Right renal pelvis (tissue), 4 donors: Measurements from ENCODE around the gene MAN1A1. TPM values are rescaled to one million over a fixed set of nuclear protein-coding genes. Genes with fewer than 3 reads are reported as not detected.

Source experiments
- DNase-seq, 4 donors: peaks; one replicate each; pipeline ENCODE4 v3.0.0-alpha.2; 2013; ENCODE audit warnings: low read depth in 4 of 4, low spot score in 3 of 4, missing footprints in 1 of 4
- polyA plus RNA-seq, 4 donors: library from polyadenylated mRNA; unstranded; fragments of 120-200 nt; gene quantifications; one replicate each; pipeline ENCODE4 v1.2.1, GENCODE V29; 2013; ENCODE audit not compliant: insufficient read length in 4 of 4

Gene MAN1A1
- polyA plus RNA-seq, 4 donors, result 102 to 123 (median 115) TPM

DNA sequence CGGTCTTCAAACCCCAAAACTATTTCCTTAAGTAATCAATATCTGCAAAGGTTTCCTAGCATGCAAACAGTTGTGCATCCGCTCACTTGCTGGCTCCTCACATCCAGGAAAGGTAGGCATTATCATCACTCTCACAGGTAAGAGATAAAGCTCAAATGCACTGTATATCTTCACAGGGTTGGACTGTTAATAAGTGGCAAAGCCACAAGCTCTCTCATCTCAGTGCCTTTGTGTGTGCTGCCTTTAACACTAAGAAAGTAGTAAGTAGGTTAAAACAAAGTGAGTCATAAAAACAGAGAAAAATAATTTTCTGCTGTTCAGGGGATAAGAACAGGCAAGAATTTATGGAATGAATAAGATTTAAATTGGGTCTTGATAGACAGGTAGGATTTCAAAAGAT is 21.3 kb downstream of the MAN1A1 start:
- DNase-seq, result no peak

DNA sequence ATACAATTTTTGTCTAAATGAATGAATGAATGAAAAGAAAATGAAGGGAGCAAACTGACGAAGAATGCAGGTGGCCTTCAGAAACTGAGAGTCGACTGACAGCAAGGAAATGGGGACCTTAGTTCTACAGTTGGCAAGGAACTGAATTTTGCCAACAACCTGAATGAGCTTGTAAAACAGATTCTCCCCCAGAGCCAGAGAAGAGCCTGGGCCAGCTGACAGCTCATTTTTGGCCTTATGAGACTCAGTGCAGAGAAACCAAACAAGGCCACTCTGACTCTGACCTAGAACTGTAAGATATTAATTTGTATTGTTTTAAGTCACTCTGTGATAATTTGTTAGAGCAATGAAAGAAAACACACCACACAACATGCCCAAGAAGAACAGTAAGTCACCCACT is 21.8 kb downstream of the MAN1A1 start:
- DNase-seq, result no peak

DNA sequence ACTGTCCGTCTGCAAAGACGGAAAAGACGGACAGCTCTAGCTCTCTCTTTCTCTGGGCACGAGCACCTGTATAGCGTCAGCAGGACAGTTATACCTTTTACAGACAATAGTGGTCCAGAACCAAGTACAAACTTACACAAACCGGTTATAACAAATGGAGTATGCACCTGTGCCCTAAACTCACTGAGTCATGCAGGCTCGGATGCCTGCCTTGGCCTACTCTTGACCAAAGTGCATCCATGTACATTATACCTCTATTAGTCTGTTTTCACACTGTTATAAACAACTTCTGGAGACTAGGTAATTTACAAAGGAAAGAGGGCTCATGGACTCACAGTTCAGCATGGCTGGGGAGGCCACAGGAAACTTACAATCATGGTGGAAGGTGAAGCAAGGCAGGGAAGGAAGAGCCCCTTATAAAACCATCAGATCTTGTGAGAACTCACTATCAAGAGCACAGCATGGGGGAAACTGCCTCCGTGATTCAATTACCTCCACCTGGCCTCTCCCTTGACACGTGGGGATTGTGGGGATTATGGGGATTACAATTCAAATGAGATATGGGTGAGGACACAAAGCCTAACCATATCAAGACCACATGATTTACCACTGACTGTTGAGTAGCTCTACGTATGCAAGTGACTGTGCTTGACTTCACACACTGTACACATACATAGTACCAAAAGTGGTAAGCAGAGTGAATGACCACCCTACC is 23.1 kb downstream of the MAN1A1 start:
- DNase-seq, result no peak

DNA sequence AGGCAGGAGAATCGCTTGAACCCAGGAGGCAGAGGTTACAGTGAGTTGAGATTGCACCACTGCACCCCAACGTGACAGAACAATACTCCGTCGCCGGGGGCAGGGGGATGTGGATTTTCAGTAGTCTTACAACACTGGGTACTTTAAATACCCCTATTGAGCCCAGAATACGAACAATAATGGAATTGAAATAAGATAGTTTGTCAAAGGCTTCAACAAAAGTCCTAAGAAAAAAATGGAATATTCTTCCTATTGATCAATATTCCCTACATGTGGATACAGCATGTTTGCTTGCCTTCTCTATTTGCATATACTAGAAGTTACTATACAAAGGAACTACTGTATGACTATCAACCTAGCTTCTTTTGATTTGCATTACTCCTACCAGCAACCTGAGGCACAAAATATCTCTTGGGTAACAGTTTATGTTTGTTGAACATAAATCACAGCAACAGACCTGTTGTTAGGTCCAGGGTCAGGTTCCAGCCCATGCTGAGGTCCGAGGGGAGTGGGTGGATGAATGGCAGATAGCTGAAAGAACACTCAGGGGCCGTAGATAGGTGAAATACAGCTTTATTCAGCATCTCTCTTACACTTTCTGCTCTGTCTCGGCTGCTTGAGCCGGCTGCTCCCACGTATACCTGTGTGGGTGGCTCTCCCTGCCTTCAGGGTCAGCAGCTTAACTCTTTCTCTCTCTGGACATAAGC is 23.8 kb downstream of the MAN1A1 start:
- no peak for DNase-seq

DNA sequence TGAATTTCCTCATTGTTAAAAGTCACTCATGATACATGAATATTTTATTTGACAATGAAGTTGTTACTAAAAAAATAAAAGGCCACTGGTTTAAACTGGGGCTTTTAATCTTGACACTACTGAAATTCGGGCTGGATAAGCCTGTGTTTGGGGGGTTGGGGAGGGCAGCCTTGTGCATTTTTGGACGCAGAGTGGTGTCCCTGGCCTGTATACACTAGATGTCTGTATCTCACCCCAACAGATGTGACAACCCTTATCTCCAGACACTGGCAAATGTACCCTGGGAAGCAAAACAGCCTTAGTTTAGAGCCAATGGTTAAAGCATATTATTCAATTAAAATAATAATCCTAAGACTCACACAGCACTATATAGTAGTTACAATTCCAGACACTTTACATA is 24.8 kb downstream of the MAN1A1 start:
- no peak for DNase-seq

DNA sequence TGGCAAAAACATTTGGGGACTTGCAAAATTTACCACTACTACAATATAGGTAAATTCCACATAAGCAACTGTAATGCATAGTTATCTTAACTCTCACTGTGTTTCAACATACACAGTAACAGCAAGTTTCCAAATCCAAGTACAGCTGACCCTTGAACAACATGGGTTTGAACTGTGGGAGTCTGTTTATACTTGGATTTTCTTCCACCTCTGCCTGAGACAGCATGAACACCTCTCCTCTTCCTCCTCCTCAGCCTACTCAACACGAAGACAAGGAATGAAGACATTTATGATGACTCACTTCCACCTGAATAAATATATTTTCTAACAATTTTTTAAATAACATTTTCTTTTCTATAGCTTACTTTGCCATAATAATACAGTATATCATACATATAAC is 25.6 kb downstream of the MAN1A1 start:
- DNase-seq, result no peak

DNA sequence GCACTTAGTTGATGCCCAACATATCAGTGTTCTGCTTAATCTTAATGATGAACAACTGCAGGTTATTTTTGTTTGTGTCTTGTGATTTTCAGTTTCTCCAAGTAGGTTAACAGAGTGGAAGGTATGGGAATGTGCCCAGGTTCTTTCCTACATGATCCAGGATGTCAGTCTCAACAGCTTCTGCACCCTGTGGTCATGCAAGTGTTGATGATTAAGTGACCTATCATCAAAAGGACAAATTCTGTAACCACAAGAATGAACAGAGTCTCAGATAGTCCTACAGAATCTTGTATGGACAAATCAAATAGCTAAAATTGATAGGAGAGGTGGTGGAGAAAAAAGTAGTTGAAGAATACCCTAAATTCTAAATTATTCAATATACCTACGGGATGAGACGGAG is 26.1 kb downstream of the MAN1A1 start:
- DNase-seq, result no peak

DNA sequence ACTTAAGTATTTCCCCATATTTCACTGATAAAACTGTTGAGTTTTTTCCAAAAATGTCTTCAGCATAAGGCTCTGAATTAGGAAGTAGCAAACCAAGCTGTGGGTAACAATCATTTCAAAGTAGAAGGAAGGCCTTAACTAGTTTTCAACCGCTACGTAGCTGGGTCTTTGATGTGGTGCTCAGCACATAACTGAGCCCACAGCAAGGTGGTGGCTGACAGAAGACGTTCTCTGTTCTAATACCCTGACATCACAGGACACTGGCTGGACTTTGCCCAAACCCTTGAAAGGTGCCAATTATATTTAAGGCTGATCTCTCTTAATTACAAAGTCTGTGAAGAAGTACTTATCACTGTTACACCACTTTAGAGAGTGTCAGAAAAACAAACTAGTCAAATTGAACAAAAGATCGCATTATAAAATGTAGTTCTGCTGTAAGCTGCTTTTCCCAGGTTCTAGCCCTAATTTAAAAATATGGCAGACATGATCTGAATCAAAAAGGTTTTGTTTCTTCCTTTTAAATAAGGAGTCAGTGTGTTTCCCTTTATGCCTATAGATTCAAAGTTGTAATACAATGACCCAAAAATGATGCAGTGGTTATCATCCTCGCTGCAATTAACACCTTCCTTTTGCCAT is 26.7 kb downstream of the MAN1A1 start:
- DNase-seq, result no peak

DNA sequence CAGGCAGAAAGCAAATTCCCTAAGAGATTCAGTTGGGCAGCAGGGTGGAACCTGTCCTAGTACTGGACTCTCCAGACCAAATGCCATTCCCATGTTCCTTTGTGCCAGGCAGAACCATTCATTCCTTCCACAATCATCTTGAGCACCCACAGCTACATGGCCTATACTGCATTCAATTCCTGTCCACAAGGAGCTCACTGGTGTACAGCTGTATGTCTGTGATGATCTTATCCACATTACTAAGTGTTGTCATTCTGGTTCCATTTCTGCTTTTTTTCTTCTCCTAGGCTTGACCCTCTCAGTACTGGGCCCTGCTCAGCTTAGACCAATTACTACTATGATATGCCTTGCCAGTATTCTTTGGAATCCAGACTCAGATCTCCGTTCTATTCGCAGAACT is 27.5 kb downstream of the MAN1A1 start:
- DNase-seq, result no peak

DNA sequence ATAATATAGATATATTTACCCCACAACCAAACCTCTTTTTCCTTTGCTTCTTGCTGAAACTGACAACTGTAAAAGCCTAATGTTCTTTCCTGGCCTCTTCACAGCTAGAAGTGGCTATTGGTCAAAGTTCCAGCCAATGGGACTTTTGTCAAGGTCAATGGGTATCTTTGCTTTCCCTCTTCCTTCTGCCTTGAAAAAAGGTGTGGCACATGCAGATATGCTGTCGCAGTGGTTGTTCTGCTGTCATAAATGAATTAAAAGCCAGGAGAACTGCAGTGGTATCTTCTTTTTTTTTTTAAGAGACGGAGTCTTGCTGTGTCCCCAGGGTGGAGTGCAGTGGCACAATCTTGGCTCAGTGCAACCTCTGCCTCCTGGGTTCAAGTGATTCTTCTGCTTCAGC is 29.9 kb downstream of the MAN1A1 start:
- DNase-seq, result no peak

DNA sequence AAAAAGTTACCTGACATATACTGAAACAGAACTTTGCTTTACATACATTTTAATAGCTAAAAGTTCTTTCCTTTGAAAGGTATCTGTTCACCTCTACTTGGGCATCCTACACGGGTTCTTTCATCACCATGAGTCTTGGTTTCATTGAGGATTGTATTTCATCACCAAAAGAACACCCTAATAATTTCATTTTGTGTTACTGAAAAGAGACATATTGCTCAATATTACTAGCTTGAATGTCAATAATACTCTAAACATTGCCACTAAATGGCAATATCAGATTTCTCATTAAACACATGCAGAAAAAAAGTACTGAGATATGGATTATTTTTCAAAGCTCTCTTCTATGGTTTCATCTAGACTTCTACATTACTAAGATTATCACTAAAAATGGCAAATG is 30.8 kb downstream of the MAN1A1 start:
- no peak for DNase-seq

DNA sequence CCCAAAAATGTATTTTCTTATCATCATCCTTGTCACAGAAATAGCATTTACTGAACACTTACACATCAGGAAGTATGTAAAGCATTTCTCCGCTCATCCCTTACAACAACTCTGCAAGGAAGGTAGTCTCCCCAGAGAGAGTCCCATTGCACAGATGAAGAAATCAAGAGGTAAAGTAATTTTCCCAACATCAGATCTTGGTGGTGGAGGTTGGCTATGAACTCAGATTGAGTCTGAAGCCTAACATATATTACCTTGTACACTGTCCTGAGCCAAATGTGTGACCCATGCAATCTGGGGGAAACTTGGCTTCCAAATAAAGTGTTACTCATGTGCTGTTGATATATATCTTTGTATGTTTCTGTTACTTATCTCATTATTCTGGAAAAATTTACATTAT is 31.4 kb downstream of the MAN1A1 start:
- no peak for DNase-seq

DNA sequence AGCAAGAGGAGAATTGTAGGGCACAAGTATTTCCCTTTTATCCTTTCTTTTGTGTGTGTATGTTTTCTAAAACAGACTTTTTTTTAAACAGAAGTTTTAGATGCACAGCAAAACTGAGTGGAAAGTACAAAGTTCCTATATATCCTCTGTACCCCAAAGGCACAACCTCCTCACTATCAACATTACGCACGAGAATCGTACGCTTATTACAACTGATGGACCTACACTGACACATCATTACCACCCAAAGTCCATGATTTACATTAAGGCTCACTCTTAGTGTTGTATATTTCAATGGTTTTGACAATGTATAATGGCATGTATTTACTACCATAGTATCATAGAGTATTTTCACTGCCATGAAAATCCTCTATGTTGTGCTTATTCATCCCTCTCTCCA is 32.6 kb downstream of the MAN1A1 start:
- no peak for DNase-seq

DNA sequence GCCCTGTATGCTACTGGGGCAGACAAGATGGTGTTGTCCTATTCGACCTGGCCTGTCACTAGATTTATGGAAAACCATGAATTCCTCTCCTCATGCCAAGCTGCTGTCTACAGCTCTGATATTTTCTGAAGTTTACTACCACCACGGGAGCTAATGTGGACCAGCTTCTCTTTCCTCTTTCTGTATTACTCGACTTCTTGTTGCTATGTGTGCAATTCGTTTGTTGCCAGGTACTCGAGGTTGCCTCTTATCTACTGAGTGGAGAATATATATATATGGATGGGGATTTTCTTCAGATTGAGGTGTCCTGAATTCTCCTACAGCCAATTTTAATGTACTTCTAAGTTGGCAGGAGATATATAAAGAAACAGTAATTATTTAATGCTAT is 34.7 kb downstream of the MAN1A1 start:
- no peak for DNase-seq

DNA sequence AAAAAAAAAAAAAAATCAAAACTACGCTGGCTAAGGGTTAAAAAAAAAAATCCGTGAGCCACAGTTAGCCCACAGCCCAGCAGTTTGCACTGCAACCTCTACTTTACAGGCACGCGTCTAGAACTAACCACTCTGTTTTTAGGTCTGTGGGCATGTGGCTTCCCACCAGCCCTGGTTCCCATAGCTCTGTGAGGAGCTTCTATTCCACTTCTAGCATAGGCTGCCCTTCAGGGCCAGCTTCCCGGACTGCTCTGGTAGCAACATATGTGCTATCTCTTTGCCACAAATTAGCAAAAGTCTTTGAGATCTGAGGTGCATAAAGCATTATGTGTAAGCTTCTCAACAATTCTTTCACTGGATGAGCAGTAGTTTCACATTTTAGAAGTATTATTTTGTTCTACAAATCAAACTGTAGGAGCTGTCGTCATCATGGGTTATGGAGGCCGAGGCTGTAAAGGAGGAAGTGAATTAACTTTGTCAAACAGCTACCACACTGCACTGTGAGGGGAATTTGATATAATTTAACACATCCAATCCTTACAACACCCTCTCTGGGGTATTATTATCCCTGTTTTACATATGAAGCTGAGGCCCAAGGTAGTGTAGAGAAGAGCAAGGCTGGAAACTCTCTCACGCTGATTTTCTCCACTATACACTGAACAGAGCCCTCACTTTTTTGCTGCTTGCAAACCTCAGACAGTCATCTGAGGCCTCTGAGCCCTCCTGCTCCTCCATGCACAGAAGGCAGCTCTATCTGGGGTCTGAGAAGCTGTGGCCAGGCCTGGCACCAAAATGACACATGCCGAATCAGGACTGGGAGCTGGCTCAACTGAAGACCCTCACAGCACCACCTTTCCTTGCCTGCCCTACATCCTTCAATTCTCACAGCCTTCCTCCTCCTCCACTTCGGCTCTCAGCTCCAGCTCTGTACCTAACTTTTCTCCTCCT is 35.4 kb downstream of the MAN1A1 start:
- no peak for DNase-seq

DNA sequence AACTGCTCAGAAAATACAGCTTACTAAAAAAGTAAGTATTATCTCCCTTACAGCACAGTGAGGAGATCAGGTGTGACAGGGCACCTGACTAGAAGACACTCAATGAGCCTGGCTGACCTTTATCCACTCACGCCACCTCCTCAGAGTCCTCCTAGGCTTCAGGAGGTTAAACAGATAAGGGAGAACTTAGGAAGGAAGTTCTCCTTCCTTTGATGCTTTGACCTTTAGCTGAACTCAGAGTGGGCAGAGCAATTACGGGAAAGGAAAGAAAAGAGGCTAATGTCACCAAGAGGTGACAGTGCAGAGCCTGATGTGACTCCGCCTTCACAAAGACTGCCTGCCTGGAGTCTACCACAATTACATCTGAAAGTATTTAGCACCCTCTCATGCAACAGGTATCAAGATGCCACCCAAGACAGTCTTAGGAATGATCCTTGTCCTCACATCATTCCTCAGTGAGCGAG is 36.7 kb downstream of the MAN1A1 start:
- DNase-seq, result no peak

DNA sequence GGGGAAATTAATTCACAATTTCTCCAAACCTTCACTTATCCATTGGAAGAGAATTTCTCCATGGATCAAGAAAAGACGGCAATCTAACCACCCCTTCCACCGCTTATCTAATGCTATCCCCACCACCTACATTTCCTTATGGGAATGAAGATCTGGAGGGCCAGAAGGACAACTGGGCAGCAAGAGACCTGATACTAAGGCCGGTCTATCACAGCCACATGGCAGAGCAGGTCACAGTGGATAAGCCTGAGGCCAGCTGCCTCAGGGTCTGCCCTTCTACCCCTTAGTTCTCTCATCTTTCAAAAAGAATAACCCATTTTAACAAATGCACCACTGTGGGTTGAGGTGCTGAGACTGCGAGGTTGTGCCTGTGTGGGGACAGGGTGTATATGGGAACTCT is 37.1 kb downstream of the MAN1A1 start:
- no peak for DNase-seq

DNA sequence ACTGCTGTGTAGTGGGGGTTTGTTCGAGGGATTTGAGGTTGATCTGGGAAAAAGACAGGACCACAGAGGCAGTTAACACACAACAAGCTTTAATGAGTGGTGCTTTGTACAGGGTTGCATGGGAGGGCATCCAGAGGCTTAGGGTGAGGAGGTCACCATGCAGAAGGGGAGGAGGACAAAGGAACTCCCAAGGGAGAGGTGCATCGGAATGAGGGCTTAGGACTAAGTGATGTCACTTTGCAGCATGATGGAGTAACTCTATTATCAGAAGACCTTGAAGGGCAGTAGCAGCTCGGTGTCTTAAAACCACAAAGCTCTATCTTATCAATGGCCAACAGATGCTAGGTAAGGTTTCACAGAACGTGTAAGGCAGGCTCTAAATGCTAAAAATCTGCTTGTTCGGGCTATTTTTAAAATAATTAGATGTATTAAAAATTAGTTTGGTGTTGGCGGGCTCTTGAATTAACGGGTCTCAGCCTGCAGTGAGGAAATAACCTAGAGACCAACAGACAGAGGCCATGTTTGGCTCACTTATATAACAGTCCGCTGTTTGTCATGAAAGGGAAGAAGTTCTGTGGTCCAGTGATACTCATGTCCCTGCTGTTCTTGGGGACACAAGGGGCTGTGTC is 37.9 kb downstream of the MAN1A1 start:
- DNase-seq, result no peak

DNA sequence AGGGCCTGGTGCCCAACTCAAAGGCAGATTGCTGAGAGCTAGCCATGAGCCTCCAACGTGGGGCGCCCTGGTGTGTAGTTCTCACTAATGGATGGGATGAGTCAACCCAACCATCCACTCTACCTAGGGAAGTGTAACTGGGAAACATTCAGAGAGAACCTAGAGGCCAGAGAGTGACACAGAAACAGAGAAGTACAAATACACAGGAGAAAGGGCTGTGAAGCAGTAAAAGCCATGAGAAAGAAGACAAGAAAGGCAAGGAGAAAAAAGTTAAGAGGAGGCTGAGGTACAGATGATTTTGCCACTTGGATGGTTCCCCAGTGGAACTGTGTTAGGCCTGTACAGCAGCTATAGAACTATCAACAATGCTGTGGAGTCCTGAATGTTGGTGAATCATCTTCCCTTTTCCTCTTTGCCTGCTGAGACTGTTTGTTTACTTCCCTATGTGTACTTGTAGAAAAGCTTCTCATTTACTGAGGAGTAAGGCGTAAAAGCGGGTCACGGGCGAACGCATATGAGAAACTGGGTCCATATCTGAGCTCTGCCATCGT is 39.0 kb downstream of the MAN1A1 start:
- no peak for DNase-seq
